Caki2 (cell line): Measurements from ENCODE around the gene NUDT14. TPM values are rescaled to one million over a fixed set of nuclear protein-coding genes. Genes with fewer than 3 reads are reported as not detected.

Experiments used
- DNase-seq: peaks from one replicate; pipeline ENCODE4 v3.0.0-alpha.2; 2015; ENCODE audit warnings: low read depth
- in situ Hi-C: cut with HindIII; loops from 2 replicates; pipeline ENCODE4 v1.10.0; 2016; ENCODE audit warnings: low sequenced_read_pairs, low pct_unique_long_range_greater_than_20kb, mixed read lengths
- total RNA-seq: library from RNA; depleted of rRNA; stranded (reverse); fragments of >200 nt; shearing (Covaris generic); gene quantifications from 2 replicates; pipeline ENCODE4 v1.2.3, GENCODE V29; 2014; ENCODE audit warnings: low replicate concordance

Gene NUDT14
- total RNA-seq, 1 experiment from 2014 or later, result 25.8 TPM

- DNase-seq, result no peak
Observed at GRCh38 chr14:105167303-105168092, 13.6 kb downstream of the NUDT14 start.

GRCh38 chr14:105166571-105167302, 14.4 kb downstream of the NUDT14 start:
- no peak for DNase-seq
- in situ Hi-C loops, result no loop called here

More at GRCh38 chr14:105167303-105168092, 13.6 kb downstream of the NUDT14 start:
- in situ Hi-C loops, result no loop called here

DNA sequence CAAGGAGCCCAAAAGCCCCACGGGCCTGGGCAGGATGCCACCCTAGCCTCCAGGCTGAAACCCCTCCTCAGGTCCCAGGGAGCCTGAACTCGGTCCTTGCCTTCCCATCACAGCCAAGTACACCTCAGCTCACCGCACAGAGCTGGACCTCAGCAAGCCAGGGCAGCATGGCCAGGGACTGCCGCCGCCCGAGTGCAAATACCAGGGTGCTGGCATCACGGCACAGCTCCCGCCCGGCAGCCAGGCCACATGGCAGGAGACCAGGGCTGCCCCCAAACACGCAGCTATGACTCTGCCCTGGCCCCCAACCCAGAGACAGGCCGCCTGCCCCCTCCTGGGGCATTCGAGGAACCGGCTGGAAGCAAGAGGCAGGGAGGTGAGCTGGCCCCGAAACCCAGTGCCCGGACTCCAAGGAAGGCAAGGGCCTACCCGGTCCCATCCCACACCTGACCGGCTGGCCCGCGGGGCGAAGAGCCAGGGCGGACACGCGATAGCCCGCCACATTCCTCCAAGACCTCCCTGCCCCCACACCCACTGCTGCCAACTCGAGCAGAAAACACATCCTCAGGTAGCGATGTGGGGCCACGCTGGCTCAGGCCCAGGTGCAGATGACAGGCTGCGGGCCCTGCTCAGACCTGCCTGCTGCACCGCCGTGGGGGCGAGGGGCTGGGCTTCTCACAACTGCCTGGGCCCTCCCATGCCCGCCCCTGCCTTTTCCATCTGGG, 15.2 kb downstream of the NUDT14 start:
- in situ Hi-C loops, result no loop called here

DNA sequence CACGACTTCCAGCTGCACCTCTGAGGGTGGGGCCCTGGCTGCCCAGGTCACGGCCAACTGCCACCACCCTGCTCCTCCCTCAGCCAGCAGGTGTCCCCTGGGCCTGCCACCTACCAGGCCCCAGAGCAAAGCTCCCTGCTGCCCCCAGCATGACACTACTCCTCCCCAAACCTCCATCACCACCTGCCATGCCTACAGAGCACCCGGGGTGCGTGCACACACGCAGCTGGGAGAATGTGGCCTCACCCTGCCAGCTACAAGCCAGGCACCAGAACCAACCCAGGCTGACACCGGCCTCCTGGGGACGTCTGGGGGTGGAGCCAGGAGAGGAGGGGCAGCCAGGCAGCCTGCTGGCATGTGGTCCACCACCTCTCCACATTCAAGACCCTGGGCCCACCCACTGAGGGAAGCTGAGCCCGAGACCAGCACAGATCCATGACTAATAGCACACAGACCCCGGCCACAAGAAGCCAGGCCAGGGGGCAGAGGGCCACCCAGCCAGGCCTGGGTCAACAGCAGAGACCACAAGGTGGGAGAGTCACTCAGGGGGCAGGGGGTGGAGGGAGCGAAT, 15.9 kb downstream of the NUDT14 start:
- in situ Hi-C loops, result no loop called here
- DNase-seq, result no peak

More for the DNA sequence above, 15.2 kb downstream of the NUDT14 start:
- no peak for DNase-seq

GRCh38 chr14:105163040-105163742, 17.9 kb downstream of the NUDT14 start:
- no peak for DNase-seq
- in situ Hi-C loops, result no loop called here

DNA sequence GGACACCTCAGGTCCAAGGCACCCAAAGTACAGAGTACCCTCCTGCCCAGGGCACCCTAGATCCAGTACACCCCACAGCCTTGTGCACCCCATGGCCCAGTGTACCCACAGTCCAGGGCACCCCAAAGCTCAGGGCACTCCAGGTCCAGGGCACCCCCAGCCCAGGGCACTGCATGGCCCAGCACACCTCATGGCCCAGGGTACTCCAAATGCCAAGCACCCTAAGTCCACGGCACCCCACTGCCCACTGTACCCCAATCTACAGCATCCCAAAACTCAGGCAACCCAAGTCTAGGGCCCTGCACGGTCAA, 18.5 kb downstream of the NUDT14 start:
- no peak for DNase-seq
- in situ Hi-C loops, result no loop called here

DNA sequence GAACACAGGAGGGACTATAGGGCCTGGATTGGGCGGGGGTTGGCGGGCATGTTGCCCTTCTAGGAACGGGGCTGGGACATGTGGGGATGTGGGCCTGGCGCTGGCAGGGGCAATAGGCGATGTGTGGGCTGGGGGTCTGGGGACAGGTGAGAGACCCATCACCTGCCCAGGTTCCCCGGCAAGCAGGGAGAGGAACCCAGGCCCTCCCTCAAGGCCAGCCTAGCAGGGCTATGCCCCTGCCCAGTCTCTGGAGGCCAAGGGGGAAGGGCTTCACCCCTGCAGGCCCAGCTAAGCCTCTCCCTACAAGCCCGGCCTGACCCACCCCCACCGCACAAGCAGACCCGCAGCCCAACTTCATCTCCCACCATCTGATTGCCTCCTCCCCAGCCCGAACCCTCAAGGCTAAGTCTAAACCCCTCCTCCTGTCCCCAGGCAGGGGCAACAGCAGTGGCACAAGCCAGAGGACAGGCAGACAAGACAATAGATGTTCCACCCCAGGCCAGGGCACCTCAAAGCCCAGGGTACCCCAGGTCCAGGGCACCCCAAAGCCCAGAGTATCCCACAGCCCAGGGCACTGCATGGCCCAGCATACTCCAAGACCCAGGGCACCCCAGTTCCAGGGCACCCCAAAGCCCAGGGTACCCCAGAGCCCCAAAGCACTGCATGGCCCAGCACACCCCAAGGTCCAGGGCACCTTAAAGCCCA, 19.0 kb downstream of the NUDT14 start:
- no peak for DNase-seq
- in situ Hi-C loops, result no loop called here

DNA sequence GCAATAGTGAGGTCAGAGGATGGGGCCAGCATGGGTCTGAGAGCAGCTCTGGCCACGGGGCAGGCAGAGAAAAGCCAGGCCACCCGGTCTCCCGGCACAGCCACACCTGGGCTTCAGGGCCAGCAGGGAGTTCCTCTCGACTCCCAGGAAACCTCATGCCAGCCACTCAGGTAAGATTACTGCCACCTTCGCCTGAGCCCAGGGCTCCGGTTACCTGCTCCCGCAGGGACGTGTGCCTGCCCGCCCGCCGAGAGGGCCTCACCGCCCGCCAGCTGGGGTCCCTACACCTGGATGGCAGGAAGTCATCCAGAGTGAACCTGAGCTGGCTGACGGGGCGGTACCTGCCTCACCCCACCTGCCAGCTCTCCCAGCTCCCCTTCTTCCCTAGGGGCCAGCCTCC, 19.8 kb downstream of the NUDT14 start:
- in situ Hi-C loops, result no loop called here
- no peak for DNase-seq

- DNase-seq, result no peak
- in situ Hi-C loops, result no loop called here
Observed at GRCh38 chr14:105160776-105161175, 20.3 kb downstream of the NUDT14 start.

- no peak for DNase-seq
- in situ Hi-C loops, result no loop called here
Observed at GRCh38 chr14:105159344-105159743, 21.8 kb downstream of the NUDT14 start.

- no peak for DNase-seq
- in situ Hi-C loops, result no loop called here
Observed at GRCh38 chr14:105158794-105159193, 22.3 kb downstream of the NUDT14 start.

DNA sequence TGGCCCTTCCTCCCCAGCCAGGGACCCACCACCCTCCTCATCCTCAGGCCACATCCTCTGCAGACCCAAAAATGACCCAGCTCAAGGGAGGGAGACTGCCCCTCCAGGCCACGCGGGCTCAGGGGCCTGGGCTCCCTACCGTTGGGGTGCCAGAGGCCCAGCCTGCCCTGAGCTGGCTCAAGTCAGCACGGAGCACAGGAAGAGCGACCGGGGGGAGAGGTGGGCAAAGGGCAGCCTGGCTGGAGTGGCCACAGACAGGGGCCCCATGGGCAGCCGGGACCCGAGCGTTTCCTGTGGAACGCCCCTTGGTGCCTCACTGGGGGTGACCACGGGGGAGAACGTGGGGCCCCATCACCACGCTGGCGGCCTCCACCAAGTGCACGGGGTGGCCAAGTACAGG, 23.2 kb downstream of the NUDT14 start:
- in situ Hi-C loops, result no loop called here
- DNase-seq, result no peak

DNA sequence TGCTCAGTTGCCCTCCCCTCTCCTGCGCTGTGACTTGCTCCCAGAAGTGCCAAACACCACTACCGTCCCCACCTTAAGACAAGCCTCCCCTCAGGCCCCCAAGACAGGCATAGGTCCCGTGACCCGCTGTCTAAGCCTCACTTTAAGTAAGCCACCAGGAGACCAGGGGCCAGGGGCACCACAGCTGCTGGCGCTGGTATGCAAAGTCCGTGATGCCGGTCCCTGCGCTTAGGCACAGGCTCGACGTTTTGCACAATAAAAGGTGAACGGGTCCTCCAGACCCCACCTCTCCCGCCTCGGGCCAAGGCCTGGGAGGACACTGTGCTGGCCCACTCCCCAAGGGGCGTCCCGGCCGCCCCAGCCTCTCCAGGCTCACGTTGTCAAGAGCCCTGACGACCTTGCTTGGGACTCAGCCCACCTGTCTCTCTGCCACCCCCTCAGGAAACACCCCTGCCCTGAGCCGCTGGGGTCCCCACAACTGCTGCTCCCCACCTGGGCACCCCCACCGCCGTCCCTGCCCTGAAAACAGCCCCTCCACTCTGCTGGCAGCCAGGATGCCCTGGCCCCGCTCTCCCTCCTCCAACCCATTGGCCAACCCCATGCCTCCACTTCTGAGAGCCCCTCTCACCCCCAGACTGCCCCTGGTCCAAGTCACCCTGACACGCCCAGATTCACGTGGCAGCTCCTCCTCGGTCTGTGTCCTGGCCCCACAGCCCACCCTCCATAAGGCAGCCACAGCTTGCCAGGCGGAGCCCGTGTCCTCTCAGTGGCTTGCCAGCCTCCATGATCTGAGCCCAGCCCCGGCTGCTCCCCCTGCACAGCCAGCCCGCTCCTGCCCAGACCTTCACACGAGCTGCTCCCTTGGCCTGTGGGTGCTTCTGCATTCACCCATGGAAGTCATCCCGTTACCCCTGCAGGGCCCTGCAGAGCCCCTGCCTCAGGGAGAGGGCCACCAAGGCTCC, 24.4 kb downstream of the NUDT14 start:
- DNase-seq, result no peak

GRCh38 chr14:105155681-105156413, 25.3 kb downstream of the NUDT14 start:
- DNase-seq, result no peak
- in situ Hi-C loops, result no loop called here

More for the DNA sequence above, 24.4 kb downstream of the NUDT14 start:
- in situ Hi-C loops, result no loop called here

- in situ Hi-C loops, result no loop called here
Observed at GRCh38 chr14:105155071-105155651, 26.0 kb downstream of the NUDT14 start.

GRCh38 chr14:105154476-105154871, 26.6 kb downstream of the NUDT14 start:
- no peak for DNase-seq
- in situ Hi-C loops, result no loop called here

More at GRCh38 chr14:105155071-105155651, 26.0 kb downstream of the NUDT14 start:
- DNase-seq, result no peak
